GM19025 (cell line): ENCODE results near the gene PMS2.
"Not testable (repeated sequence)": the region's sequence is repeated elsewhere in the genome, so short reads cannot be mapped to it uniquely, and the experiment has no call there.

Experiments
- ATAC-seq: cut with Tn5 transposase; IDR thresholded peaks from one replicate; pipeline ENCODE4 v1.9.1; 2021; ENCODE audit warnings: mild to moderate bottlenecking, low read depth, moderate library complexity; ENCODE audit not compliant: unreplicated experiment

Gene PMS2

GRCh38 chr7:6020371-6021286 lies 11.8 kb upstream of the PMS2 start:
- ATAC-seq, result no peak

- no peak for ATAC-seq
Measured at GRCh38 chr7:6016653-6016966, 7.8 kb upstream of the PMS2 start.

- no peak for ATAC-seq
Measured at GRCh38 chr7:6015917-6016652, 7.2 kb upstream of the PMS2 start.

- ATAC-seq, result no peak
Measured at GRCh38 chr7:6012355-6013104, 3.7 kb upstream of the PMS2 start.

GRCh38 chr7:6011541-6011940 lies 2.7 kb upstream of the PMS2 start:
- ATAC-seq, result no peak

- ATAC-seq, result not testable (repeated sequence)
Measured at GRCh38 chr7:6010370-6010769, 1.5 kb upstream of the PMS2 start.

- ATAC-seq, result not testable (repeated sequence)
Measured at GRCh38 chr7:6007835-6008590, 836 bp downstream of the PMS2 start.

GRCh38 chr7:6007386-6007785 lies 1.5 kb downstream of the PMS2 start:
- no peak for ATAC-seq

GRCh38 chr7:5997210-5997808 lies 11.5 kb downstream of the PMS2 start:
- no peak for ATAC-seq

- not testable (repeated sequence) for ATAC-seq
Measured at GRCh38 chr7:5987061-5987460, 21.8 kb downstream of the PMS2 start.

GRCh38 chr7:5979680-5980314 lies 29.1 kb downstream of the PMS2 start:
- not testable (repeated sequence) for ATAC-seq

GRCh38 chr7:5973580-5973979 lies 35.3 kb downstream of the PMS2 start:
- ATAC-seq, result not testable (repeated sequence)

GRCh38 chr7:5970347-5970911 lies 38.4 kb downstream of the PMS2 start, which contains the start of gene RSPH10B:
TSS of gene RSPH10B (minus strand) at chr7:5970689. CDS start at chr7:5967116, 3,573 bp downstream.
- not testable (repeated sequence) for ATAC-seq

- ATAC-seq, result not testable (repeated sequence)
Measured at GRCh38 chr7:5963810-5964209, 45.0 kb downstream of the PMS2 start.

- ATAC-seq, result not testable (repeated sequence)
Measured at GRCh38 chr7:5963205-5963604, 45.6 kb downstream of the PMS2 start.

GRCh38 chr7:5934945-5935450 lies 73.9 kb downstream of the PMS2 start:
- ATAC-seq, result not testable (repeated sequence)

- not testable (repeated sequence) for ATAC-seq
Measured at GRCh38 chr7:5931905-5932644, 76.8 kb downstream of the PMS2 start.

- ATAC-seq, result not testable (repeated sequence)
Measured at GRCh38 chr7:5931250-5931649, 77.6 kb downstream of the PMS2 start.
